GM21360 (cell line): ENCODE results near the gene AOPEP.
"Not testable (repeated sequence)": the region's sequence is repeated elsewhere in the genome, so short reads cannot be mapped to it uniquely, and the experiment has no call there.

ENCODE experiments used
- ATAC-seq: cut with Tn5 transposase; IDR thresholded peaks from one replicate; pipeline ENCODE4 v1.9.1; 2021; ENCODE audit warnings: mild to moderate bottlenecking, moderate library complexity; ENCODE audit not compliant: unreplicated experiment

AOPEP gene

GRCh38 chr9:94840738-94841137 is 114.2 kb downstream of the AOPEP start:
- no peak for ATAC-seq

- ATAC-seq = no peak
Observed at GRCh38 chr9:94843134-94843533, 116.6 kb downstream of the AOPEP start.

- ATAC-seq = no peak
Observed at GRCh38 chr9:94846739-94847138, 120.2 kb downstream of the AOPEP start.

- ATAC-seq = no peak
Observed at GRCh38 chr9:94847486-94847885, 121.0 kb downstream of the AOPEP start.

- ATAC-seq = not testable (repeated sequence)
Observed at GRCh38 chr9:94848791-94849190, 122.3 kb downstream of the AOPEP start.

DNA sequence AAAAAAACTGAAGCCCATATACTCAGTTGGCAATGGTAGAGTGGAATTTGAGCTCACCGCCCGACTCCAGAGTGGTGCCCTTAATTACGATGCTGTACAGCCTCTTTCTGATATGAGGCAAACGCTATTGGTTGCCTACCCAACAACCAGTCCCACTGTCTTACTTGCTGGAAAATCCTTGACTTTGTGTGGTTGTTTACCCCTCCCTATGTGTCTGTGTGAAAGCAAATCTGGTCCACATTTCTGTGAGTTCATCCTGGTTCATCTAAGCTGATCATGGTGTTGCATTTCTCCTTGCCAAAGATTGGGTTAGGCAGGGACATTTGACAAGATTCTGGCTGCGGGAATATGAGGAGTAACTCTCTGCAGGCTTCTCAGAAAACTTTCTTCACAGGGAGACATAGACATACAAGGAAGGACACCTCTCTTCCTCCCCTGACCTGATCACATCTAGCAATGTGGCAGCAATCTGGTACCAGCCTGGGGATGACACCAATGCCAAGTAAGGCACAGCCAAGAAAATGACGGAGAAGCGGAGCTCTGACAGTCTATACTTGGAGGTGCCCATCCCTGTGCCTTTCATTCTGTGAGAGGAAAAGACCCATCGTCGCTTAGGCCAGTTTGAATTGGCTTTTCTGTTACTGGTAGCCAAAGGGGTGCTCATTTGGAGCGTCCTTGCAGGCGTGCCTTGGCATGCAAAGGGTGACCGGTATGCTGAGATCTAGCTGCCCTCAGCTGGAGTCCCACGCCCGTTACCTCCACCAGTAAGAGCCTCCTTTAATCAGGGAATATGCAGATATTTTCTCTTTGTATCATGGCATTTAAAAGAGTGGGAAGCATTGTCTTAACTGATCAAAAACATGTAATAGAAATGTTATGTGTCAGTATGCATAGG is 124.3 kb downstream of the AOPEP start:
- ATAC-seq = no peak

DNA sequence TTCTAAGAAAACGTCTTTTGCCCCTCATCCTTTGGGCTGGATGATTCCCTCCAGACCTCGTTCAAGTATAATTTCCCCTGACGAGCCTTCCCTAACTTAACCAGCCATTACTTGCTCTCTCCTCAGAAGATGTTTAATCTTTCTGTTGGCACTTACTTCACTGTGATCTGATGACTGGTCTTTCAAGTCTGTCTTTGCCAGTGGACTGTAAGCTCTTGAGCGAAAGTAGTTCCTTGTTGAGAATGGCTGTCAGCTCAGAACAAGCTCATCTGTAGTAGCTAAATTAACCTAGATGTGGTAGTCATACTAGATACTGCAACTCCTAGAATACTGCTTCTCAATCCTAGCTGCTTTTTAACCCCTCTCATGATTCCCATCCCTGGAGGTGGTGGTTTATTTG is 125.0 kb downstream of the AOPEP start:
- ATAC-seq = no peak

GRCh38 chr9:94851892-94852291 is 125.4 kb downstream of the AOPEP start:
- no peak for ATAC-seq

DNA sequence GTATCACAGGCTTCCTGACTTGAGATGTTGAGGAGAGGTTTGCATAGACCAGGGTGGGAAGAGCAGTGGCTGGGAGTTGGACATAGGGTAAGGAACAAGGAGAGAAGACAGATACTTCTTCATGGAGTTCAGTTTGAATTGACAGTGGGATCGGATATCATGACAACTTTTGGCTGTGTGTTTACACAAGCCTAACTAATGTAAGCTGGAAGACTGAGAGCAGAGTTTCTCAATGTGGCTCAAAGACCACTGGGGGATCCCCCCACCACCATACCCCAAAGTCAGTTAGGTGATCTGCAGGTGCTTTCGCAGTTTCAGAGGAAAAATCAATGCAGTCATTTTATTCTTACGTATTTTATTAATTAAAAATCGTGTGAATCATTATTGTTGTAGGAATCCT is 125.9 kb downstream of the AOPEP start:
- no peak for ATAC-seq

DNA sequence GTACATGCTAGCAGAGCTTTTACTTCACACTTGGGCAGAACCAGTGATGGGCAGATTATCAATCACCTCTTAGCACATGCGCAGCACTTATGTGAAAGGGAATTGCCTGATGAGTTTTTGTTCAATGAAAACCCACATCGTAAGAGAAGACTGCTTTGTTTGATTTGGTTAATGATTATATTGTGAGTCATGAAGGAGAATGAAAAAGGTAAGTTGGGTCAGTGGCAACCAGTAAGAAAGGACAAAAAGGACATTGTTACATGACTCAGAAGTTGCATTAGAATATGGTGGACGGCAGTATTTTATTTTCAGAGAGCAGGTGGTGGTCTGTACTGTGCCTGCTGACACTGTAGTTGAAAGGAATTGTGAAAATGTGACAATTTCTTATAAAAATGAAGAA is 127.4 kb downstream of the AOPEP start:
- no peak for ATAC-seq

DNA sequence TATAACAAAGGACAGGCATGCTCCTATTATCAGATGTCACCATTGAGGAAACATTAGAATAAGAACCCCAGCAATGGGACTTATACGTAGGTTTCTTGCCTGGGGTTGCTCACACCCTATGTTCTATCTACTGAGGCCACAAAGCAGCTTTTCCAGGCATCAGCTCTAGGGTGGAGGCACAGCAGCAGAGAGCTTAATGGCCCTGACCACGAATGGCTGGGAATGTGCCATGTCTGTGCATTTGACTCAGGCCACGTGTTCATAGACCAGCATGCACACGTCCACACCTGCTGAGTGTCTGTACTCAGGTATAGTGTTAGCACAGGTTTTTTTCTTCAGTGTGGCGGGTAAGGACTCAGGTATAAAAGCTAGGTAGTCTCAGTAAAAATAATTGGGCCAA is 129.4 kb downstream of the AOPEP start:
- ATAC-seq = no peak

GRCh38 chr9:94857791-94858190 is 131.3 kb downstream of the AOPEP start:
- no peak for ATAC-seq

- ATAC-seq = no peak
Observed at GRCh38 chr9:94859226-94859625, 132.7 kb downstream of the AOPEP start.

DNA sequence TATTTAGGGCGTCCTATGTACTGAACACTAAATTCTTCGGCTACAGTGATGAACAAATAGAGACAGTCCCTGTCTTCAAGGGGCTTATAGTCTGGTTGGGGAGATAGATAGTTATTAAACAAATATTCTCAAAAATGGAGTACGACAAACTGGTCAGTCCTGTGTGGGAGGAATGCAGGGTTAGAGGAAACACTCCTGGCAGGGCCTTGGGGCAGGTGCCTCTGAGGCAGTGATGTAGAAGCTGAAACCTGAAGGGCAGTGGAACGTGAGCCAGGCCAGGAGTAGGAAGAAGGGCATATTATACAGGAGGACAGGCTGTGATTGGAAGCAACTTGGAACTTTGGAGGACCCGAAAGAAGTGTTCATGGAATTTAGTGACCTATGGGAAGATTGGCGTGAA is 133.4 kb downstream of the AOPEP start:
- no peak for ATAC-seq

DNA sequence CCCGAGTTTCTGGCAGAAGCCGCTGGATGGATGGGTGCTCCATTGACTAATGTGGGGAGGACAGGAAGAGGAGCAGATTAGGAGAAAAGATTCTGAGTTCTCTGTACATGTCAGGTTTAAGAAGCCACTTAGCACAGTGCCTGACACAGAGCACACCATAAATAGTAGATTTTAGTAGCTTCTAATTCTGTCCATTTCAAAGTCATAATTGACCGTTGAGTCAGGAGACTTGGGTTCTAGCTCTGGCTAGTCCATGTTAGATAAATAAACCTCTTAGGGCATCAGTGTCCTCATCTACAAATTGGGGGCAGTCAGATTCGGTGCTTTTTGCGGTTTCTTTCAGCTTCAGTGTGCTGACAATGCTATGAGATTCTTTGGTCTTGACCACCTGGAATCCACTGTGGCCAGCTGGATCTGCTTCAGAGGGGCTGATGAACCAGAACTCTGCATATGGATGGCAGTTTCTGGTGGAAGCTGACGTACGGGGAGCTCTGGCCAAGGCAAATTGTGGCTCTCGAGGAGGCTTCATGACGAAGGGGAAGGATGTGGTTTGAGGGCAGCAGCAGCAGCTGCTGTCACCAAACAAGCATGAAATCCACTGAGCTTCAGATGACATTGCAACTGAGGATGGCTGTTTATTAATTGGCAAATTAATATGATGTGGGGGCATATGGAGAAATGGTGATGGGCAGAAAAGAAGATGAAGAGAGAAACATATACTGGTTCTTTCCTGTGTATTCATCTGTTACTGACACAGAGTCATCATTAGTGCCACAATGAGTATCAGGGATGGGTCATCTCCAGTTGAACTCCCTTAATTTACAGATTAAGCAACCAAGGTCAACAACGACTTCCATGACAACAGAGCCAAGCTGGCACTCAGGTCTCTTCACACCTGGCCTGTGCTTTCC is 134.4 kb downstream of the AOPEP start:
- peak; percentile 86 for ATAC-seq

GRCh38 chr9:94861589-94862272 is 135.2 kb downstream of the AOPEP start:
- no peak for ATAC-seq

DNA sequence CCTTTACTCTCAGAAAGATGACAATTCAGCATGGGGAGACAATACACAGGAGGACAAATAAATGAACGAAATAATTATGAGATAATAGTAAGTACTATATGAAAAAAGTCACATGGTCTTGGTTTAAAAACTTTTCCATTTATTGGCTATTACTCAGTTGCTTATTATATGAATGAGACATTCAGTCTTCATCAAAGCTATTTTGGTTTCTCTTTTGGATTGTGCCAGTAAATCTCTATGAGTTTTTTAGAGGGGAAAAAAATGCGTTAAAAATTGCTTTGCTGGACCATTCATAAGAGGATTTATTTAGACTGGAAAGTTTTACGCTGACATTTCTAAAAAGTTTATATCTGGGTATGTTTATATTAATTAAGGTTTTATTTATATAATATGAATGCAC is 137.7 kb downstream of the AOPEP start:
- no peak for ATAC-seq

DNA sequence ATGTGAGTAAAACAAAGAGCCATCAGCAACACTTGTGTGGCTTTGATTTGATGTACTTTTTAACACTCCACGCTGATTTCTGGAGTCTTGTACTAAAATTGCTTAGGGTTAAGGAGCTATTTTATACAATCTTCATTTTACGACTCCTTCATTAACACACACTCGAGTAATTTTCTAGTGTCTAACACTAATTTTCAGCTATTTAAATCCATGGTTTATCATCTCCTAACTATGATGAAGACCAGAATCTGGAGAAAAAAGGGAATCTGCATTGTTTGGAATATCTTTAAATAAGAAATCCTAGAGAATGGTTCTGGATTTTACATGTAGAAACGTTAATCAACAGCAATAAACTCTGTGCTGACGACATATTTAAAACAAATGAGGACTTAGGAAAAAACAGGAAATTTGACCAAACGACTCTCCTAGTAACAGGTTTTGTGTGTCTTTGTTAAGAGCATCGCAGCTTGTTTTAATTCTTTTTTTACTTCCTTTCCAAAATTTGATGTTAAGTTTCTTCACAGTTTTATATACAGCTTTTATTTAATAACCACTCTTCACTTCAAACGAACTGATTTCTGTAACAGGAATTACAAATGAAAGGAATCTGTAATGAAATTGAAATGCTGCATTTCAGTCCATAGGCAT is 138.5 kb downstream of the AOPEP start:
- no peak for ATAC-seq

GRCh38 chr9:94865582-94866452 is 139.3 kb downstream of the AOPEP start:
- ATAC-seq = no peak

GRCh38 chr9:94866770-94867169 is 140.3 kb downstream of the AOPEP start:
- no peak for ATAC-seq
